Loucy (cell line): ENCODE data around the gene LYSMD4.

Experiments used
- CTCF ChIP-seq: fragments of 200-600 bp; sonication (generic); conservative IDR thresholded peaks from 2 replicates; pipeline ENCODE4 v1.5.1; 2014; ENCODE audit warnings: mild to moderate bottlenecking, antibody characterized with exemption, low read length
- EZH2phosphoT487 ChIP-seq: fragments of 200-600 bp; IDR thresholded peaks from 2 replicates; pipeline ENCODE4 v1.6.1; 2018; ENCODE audit warnings: antibody characterized with exemption, mild to moderate bottlenecking, moderate library complexity, borderline replicate concordance

GRCh38 chr15:99716540-99717095 lies 16.6 kb downstream of the LYSMD4 start:
- TF ChIP-seq EZH2phosphoT487 (no peak), CTCF (no peak)
